CD4-positive, CD25-positive, alpha-beta regulatory T cell (primary cell): ENCODE measurements around the gene HPN. TPM values are rescaled to one million over a fixed set of nuclear protein-coding genes. Genes with fewer than 3 reads are reported as not detected.
"Not testable (repeated sequence)": the region's sequence is repeated elsewhere in the genome, so short reads cannot be mapped to it uniquely, and the experiment has no call there.

Source experiments
- ATAC-seq, 2 donors: fragments of 150-1000 bp; cut with Tn5 transposase; one replicate each; pipeline ENCODE4 v1.10.0; 2021; ENCODE audit warnings: low read depth in 2 of 2, moderate number of reproducible peaks in 2 of 2, moderate library complexity in 1 of 2
- DNase-seq, 3 donors: peaks; one replicate each; pipeline versions ENCODE4 v3.0.0 to v3.0.0-alpha.2; 2012 to 2022; ENCODE audit warnings: mixed read lengths in 1 of 3
- H3K27ac ChIP-seq: one replicate; pipeline ENCODE4 v1.7.0; 2013; ENCODE audit warnings: mild to moderate bottlenecking, low read length; ENCODE audit not compliant: insufficient read depth, poor library complexity, severe bottlenecking
- H3K27me3 ChIP-seq: one replicate; pipeline ENCODE4 v1.7.0; 2013; ENCODE audit warnings: low read length; ENCODE audit not compliant: control insufficient read depth, insufficient read depth
- H3K36me3 ChIP-seq: one replicate; pipeline ENCODE4 v1.7.0; 2013; ENCODE audit warnings: mild to moderate bottlenecking, low read length, moderate library complexity; ENCODE audit not compliant: control insufficient read depth, insufficient read depth
- H3K4me1 ChIP-seq: 2 replicates; pipeline ENCODE4 v1.7.0; 2013; ENCODE audit warnings: mild to moderate bottlenecking, low read length; ENCODE audit not compliant: insufficient read depth, control insufficient read depth, poor library complexity, severe bottlenecking
- H3K4me3 ChIP-seq: one replicate; pipeline ENCODE4 v1.7.0; 2013; ENCODE audit warnings: low read depth, mild to moderate bottlenecking, low read length, moderate library complexity
- H3K9me3 ChIP-seq, 2 experiments: 1 replicate in 1 of 2; 2 replicates in 1 of 2; pipeline ENCODE4 v1.7.0; 2013; ENCODE audit warnings: low read length in 2 of 2, mild to moderate bottlenecking in 1 of 2, moderate library complexity in 1 of 2; ENCODE audit not compliant: control insufficient read depth in 2 of 2
- H3K27ac Mint-ChIP-seq, 3 donors: one replicate each; pipeline ENCODE4 v1.8.0; 2020 to 2022; ENCODE audit warnings: mild to moderate bottlenecking in 3 of 3, mixed read lengths in 3 of 3, moderate library complexity in 2 of 3
- H3K27me3 Mint-ChIP-seq: one replicate; pipeline ENCODE4 v1.8.0; 2022; ENCODE audit warnings: mild to moderate bottlenecking, mixed read lengths
- H3K36me3 Mint-ChIP-seq: one replicate; pipeline ENCODE4 v1.8.0; 2020; ENCODE audit warnings: mixed read lengths
- H3K4me1 Mint-ChIP-seq, 4 donors: one replicate each; pipeline ENCODE4 v1.8.0; 2020 to 2022; ENCODE audit warnings: mixed read lengths in 4 of 4, mild to moderate bottlenecking in 1 of 4
- H3K4me3 Mint-ChIP-seq, 4 donors: one replicate each; pipeline ENCODE4 v1.8.0; 2020 to 2022; ENCODE audit warnings: mild to moderate bottlenecking in 4 of 4, mixed read lengths in 4 of 4, moderate library complexity in 3 of 4
- H3K9me3 Mint-ChIP-seq, 7 donors: one replicate each; pipeline ENCODE4 v1.8.0; 2020 to 2022; ENCODE audit warnings: mixed read lengths in 7 of 7, mild to moderate bottlenecking in 3 of 7, moderate library complexity in 2 of 7
- polyA plus RNA-seq, 4 donors: library from polyadenylated mRNA; unstranded; fragments of 300-500 nt; fragmentation: Illumina TruSeq; gene quantifications; one replicate each; pipeline ENCODE4 v1.2.3, GENCODE V29; 2021
- total RNA-seq: library from RNA; stranded (reverse); gene quantifications from one replicate; pipeline ENCODE4 v1.2.3, GENCODE V29; 2022

The HPN gene
- total and polyA plus RNA-seq, 5 donors from 2014 or later: 0.54 to 0.70 TPM; not detected in 3

DNA sequence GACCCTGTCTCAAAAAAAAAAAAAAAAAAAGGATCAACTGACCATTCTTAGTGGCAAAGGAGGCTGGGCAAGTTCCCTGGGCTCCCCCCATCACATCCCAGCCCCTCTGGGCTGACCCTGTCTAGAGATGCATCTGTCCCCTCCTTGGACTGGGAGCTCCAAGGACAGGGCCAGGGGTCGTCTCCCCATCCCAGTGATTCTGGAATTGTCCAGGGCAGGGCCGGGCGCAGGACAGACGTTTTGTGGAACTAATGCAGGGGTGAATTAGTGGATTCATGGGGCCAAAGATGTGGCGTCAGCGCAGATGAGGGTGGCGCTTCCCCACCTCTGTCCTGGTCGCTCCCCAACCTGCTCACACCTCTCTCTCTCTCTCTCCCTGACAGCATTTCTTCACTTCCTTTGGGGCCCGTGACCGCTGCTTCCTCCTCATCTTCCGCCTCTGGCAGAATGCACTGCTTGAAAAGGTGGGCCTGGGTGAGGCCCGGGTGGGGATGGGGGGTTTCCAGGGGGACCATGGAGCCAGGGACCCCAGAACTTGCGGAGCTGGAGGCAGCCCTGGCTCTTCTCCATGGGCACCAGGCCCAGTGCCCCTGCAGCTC, 30.3 kb upstream of the HPN start:
- peak overlapping the region in 3 of 4 donors; percentile 31 to 43 (median 32) for H3K4me3 Mint-ChIP-seq
- H3K27me3 ChIP-seq: no peaks in the 10 kb centered on the region
- H3K27ac ChIP-seq: peak overlapping the region; percentile 37
- H3K27me3 Mint-ChIP-seq: no peaks in the 10 kb centered on the region
- H3K9me3 ChIP-seq: no peaks in the 10 kb centered on the region
- peaks cover 40% of the 10 kb centered on the region for H3K36me3 ChIP-seq
- ATAC-seq: no peak
- H3K4me3 ChIP-seq: no peak overlapping the region
- H3K27ac Mint-ChIP-seq: peak overlapping the region in 2 of 3 donors; percentile 56 to 65
- H3K4me1 Mint-ChIP-seq: peaks cover 6 to 75% (median 45%) of the 10 kb centered on the region in 4 donors
- peaks cover 50% of the 10 kb centered on the region for H3K4me1 ChIP-seq
- H3K36me3 Mint-ChIP-seq: peaks cover 45% of the 10 kb centered on the region
- no peak for DNase-seq
- no peaks in the 10 kb centered on the region for H3K9me3 Mint-ChIP-seq

DNA sequence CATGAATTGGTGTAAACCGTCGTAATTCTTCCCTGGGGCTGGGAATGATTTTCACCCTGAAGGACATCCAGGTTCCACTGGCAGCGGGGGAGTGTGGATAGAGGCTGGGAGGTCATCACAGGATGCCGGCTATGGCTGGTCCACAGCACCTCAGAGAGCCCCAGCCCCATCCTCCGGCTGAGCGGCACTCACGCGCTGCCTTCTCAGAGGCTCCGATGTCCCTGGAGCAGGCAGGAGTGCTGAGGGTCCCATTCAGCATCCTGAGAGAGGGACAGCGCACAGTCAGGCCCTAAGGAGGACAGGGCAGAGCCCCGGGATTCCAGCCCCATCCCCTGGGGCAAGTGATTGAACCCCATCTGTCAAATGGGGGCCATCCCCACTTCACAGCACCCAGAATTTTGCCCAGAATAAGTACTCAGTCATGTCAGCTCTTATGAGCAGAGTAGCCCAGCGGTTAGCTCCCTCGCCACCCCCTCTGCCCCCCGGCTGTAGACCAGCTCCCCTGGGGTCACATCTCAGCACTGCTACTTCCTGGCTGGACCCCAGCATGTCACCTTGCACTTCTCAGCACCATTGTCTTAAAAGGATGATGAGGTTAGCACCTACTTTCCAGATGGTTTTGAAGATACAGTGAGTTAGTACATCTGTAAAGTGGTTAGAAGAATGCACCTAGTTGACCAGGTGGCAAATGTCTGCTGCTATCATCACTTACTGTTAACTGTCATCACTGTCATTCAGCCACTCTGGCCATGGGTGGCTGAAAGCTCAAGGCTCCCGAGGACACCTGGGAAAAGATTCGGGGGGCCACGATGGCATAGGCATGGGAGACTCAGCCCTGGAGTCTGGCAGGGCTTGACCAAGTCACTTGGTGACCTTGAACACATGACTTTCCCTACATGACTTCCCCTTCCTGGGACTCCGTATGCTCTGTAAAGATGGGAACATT, 29.5 kb upstream of the HPN start:
- H3K36me3 ChIP-seq: peaks cover 39% of the 10 kb centered on the region
- peaks cover 6 to 67% (median 38%) of the 10 kb centered on the region in 4 donors for H3K4me1 Mint-ChIP-seq
- DNase-seq (no peak), ATAC-seq (no peak)
- peaks cover 50% of the 10 kb centered on the region for H3K4me1 ChIP-seq
- no peaks in the 10 kb centered on the region for H3K9me3 ChIP-seq
- H3K36me3 Mint-ChIP-seq: peaks cover 41% of the 10 kb centered on the region
- no peaks in the 10 kb centered on the region for H3K27me3 Mint-ChIP-seq
- H3K9me3 Mint-ChIP-seq: no peaks in the 10 kb centered on the region
- H3K4me3 ChIP-seq: no peak overlapping the region
- H3K27me3 ChIP-seq: no peaks in the 10 kb centered on the region
- H3K27ac ChIP-seq: peak overlapping the region; percentile 81
- peak overlapping the region; percentile 68 to 77 (median 72) for H3K4me3 Mint-ChIP-seq
- peak overlapping the region; percentile 74 to 97 (median 95) for H3K27ac Mint-ChIP-seq

DNA sequence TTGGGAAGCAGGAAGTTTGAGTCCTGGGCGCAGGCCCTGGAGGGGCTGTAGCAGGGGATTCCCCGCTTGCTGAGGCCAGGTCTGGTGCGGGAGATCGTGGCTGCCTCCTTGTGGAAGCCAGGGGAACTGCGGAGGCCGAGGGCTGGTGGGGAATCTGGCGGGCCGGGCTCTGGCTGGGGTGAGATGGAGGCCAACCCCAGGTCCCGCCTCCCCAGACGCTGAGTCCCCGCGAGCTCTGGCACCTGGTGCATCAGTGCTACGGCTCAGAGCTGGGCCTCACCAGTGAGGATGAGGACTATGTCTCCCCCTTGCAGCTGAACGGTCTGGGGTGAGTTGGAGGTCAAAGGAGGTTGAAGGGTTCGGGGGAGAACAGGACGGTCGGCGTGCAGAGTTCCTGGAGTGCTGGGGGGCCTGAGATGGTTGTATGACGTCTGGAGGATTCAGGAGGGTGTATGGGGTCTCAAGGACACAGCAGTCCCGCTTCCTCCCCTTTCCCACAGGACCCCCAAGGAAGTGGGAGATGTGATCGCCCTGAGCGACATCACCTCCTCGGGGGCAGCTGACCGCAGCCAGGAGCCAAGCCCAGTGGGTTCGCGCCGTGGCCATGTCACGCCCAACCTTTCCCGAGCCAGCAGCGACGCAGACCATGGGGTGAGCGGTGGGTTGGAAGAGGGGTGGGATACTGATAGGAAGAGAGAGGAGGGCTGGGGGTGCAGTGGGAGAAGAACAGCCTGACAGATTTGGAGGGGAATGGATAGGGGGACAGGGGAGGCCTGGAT, 28.3 kb upstream of the HPN start:
- Mint-ChIP-seq H3K9me3 (no peaks in the 10 kb centered on the region), H3K27me3 (no peaks in the 10 kb centered on the region), H3K36me3 (peaks cover 51% of the 10 kb centered on the region), H3K27ac (peak overlapping the region; percentile 95 to 97 (median 97)), H3K4me3 (peak overlapping the region; percentile 83 to 89 (median 86)), H3K4me1 (peaks cover 6 to 71% (median 40%) of the 10 kb centered on the region in 4 donors)
- no peaks in the 10 kb centered on the region for H3K9me3 ChIP-seq
- H3K27me3 ChIP-seq: no peaks in the 10 kb centered on the region
- ATAC-seq (peak; percentile 58 to 61), DNase-seq (peak; percentile 73 to 80 (median 78))
- H3K4me3 ChIP-seq: peak overlapping the region; percentile 57
- peaks cover 50% of the 10 kb centered on the region for H3K36me3 ChIP-seq
- peak overlapping the region; percentile 81 for H3K27ac ChIP-seq
- H3K4me1 ChIP-seq: peaks cover 50% of the 10 kb centered on the region

DNA sequence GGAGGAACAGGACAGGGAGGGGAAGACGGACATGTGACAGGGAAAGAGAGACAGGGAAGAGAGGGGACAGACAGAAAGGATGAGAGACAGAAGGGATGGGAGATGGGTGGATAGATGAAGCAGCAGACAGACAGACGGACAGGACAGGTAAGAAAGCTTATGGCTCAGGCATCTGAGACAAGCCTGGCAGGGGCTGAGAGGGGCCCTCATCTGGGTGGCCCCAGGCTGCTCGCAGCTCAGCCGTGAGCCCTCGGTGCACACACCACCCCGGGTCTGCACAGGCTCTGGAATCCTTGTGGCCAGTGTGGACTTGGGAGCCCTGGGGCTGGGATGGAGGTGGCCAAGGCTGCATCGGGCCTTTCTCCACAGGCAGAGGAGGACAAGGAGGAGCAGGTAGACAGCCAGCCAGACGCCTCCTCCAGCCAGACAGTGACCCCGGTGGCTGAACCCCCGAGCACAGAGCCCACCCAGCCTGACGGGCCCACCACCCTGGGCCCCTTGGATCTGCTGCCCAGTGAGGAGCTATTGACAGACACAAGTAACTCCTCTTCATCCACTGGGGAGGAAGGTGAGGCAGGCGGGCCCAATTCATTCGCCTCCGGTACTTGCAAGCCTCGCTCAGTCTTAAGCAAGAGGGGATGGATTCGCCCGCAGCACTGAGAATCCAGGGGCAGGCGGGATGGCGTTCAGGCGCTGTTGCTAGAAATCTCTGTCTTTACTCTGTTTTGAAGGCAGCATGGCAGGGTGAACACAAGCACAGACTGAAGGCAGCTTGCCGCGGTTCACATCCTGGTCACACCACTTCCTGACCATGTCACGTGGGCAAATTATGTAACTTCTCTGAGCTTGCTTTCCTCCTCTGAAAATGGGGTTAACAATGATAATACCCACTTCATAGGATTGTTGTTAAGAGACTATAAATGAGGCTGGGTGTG, 27.4 kb upstream of the HPN start:
- H3K9me3 ChIP-seq: no peaks in the 10 kb centered on the region
- H3K27me3 Mint-ChIP-seq: no peaks in the 10 kb centered on the region
- peaks cover 55% of the 10 kb centered on the region for H3K36me3 Mint-ChIP-seq
- peak overlapping the region; percentile 57 for H3K4me3 ChIP-seq
- peak overlapping the region; percentile 81 for H3K27ac ChIP-seq
- peaks cover 50% of the 10 kb centered on the region for H3K4me1 ChIP-seq
- H3K4me3 Mint-ChIP-seq: peak overlapping the region; percentile 83 to 89 (median 86)
- peak; percentile 86 to 92 for ATAC-seq
- no peaks in the 10 kb centered on the region for H3K27me3 ChIP-seq
- H3K36me3 ChIP-seq: peaks cover 56% of the 10 kb centered on the region
- peak; percentile 65 to 93 (median 88) for DNase-seq
- H3K9me3 Mint-ChIP-seq: no peaks in the 10 kb centered on the region
- H3K4me1 Mint-ChIP-seq: peaks cover 6 to 71% (median 40%) of the 10 kb centered on the region in 4 donors
- peak overlapping the region; percentile 95 to 97 (median 97) for H3K27ac Mint-ChIP-seq

DNA sequence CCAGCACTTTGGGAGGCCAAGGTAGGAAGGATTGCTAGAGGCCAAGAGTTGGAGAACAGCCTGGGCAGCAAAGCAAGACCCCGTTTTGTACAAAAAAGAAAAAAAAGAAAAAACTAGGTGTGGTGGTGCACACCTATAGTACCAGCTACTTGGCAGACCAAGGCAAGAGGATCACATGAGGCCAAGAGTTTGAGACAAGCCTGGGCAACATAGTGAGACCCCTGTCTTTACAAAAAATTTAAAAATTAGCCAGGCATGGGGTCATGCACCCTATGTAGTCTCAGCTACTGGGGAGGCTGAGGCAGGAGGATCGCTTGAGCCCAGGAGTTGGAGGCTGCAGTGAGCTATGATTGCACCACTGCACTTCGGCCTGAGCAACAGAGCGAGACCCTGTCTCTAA, 26.7 kb upstream of the HPN start:
- Histone ChIP-seq H3K4me1 (peaks cover 50% of the 10 kb centered on the region), H3K36me3 (peaks cover 56% of the 10 kb centered on the region)

DNA sequence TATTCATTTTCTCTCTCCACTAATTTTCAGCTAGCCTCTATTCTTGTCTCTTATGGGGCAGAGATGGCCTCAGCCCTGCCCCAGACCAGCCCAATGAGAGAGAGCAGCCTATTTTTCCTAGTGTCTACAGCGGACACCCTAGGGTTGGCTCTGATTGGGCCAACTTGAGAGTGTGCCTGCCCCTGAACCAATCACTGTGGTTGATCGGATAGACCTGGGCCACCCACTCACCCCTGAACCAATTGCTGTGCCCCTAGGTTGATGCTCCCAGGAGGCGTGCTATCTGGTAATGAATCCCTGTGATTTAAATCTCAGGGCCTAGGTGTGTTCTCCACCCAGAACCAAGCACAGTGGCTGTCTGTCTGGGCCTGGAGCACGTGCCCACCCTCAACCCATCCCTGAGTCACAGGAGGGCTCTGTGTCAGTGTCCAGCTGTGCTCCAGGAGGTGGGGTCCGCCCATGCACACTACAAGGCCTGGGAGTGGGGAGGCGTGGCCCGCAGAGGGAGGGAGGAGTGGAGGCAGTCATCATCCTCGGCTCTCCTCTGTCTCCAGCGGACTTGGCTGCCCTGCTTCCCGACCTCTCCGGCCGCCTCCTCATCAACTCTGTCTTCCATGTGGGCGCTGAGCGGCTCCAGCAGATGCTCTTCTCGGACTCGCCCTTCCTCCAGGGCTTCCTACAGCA, 26.1 kb upstream of the HPN start:
- Mint-ChIP-seq H3K9me3 (no peaks in the 10 kb centered on the region), H3K36me3 (peaks cover 53% of the 10 kb centered on the region), H3K27ac (peak overlapping the region; percentile 95 to 97 (median 97)), H3K4me1 (peaks cover 6 to 66% (median 38%) of the 10 kb centered on the region in 4 donors), H3K27me3 (no peaks in the 10 kb centered on the region), H3K4me3 (peak overlapping the region in 2 of 4 donors; percentile 83 to 87)
- ATAC-seq (no peak), DNase-seq (no peak)
- peaks cover 56% of the 10 kb centered on the region for H3K36me3 ChIP-seq
- H3K4me1 ChIP-seq: peaks cover 50% of the 10 kb centered on the region
- H3K9me3 ChIP-seq: no peaks in the 10 kb centered on the region
- peak overlapping the region; percentile 26 for H3K4me3 ChIP-seq
- H3K27me3 ChIP-seq: no peaks in the 10 kb centered on the region
- peak overlapping the region; percentile 81 for H3K27ac ChIP-seq

More for the DNA sequence above, 26.7 kb upstream of the HPN start:
- not testable (repeated sequence) for ATAC-seq, H3K9me3 ChIP-seq, DNase-seq, H3K9me3 Mint-ChIP-seq, H3K27me3 Mint-ChIP-seq, H3K27me3 ChIP-seq
- H3K4me3 Mint-ChIP-seq: peak overlapping the region; percentile 83 to 89 (median 86)
- H3K36me3 Mint-ChIP-seq: peaks cover 55% of the 10 kb centered on the region
- peak overlapping the region; percentile 57 for H3K4me3 ChIP-seq
- H3K27ac ChIP-seq: peak overlapping the region; percentile 81
- H3K27ac Mint-ChIP-seq: peak overlapping the region; percentile 95 to 97 (median 97)
- peaks cover 6 to 69% (median 40%) of the 10 kb centered on the region in 4 donors for H3K4me1 Mint-ChIP-seq
